IPS-18a (cell line): ENCODE results near the gene SLC39A8.

Experiments used
- H3K27ac ChIP-seq: one replicate; pipeline ENCODE4 v1.5.1; 2013; ENCODE audit warnings: low read length
- H3K27me3 ChIP-seq: one replicate; pipeline ENCODE4 v1.6.1; 2013; ENCODE audit warnings: mild to moderate bottlenecking, low read length; ENCODE audit not compliant: control insufficient read depth, insufficient read depth
- H3K36me3 ChIP-seq: one replicate; pipeline ENCODE4 v1.6.1; 2013; ENCODE audit warnings: low read depth, low read length; ENCODE audit not compliant: control insufficient read depth
- H3K4me1 ChIP-seq: one replicate; pipeline ENCODE4 v1.6.1; 2013; ENCODE audit warnings: low read depth, low read length; ENCODE audit not compliant: control insufficient read depth
- H3K4me3 ChIP-seq: one replicate; pipeline ENCODE4 v1.5.1; 2013; ENCODE audit warnings: low read length
- H3K9ac ChIP-seq: one replicate; pipeline ENCODE4 v1.6.1; 2013; ENCODE audit warnings: mild to moderate bottlenecking, low read length, moderate library complexity
- H3K9me3 ChIP-seq: one replicate; pipeline ENCODE4 v1.6.1; 2013; ENCODE audit warnings: low read depth, low read length; ENCODE audit not compliant: control insufficient read depth

SLC39A8 gene

DNA sequence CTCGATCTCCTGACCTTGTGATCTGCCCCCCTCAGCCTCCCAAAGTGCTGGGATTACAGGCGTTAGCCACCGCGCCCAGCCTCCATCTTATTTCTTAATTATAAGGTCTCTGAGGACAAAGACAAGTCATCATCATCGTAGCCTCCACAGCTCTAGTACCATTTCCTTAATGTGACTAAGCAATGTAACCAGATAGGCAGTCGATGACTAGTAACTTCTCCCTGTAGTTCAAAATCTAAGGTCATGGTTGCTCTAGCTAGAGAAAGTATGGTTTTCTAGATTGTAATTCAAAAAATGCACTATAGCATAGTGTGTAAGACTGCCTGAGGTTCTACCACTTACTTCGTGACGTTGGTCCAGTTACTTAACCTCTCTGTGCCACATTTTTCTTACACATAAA lies 6.9 kb downstream of the SLC39A8 start:
- Histone ChIP-seq H3K4me3 (no peak overlapping the region), H3K36me3 (no peaks in the 10 kb centered on the region), H3K9ac (no peak overlapping the region), H3K27me3 (peaks cover 10% of the 10 kb centered on the region), H3K4me1 (peaks cover 24% of the 10 kb centered on the region), H3K27ac (no peak overlapping the region), H3K9me3 (no peaks in the 10 kb centered on the region)

DNA sequence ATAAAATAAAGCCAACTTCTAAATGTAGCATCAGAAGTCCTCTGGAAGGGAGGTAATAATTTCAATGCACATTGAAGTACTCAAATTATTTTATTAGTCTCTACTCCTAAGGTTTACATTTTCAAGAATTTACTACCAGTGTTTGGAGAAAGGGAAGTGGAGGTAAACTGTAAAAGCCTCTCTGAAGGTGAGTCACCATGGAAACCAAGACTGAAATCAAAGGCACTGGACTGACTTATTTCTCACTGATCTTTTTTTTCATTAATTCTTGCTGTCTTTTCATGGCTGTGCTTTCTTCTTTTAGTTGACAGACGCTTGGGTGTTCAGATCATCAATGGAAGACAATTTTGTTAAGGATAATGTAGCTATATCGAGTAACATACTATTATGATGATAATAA lies 9.7 kb downstream of the SLC39A8 start:
- H3K27me3 ChIP-seq, result no peaks in the 10 kb centered on the region
- no peak overlapping the region for H3K4me3 ChIP-seq
- H3K36me3 ChIP-seq, result no peaks in the 10 kb centered on the region
- no peak overlapping the region for H3K9ac ChIP-seq
- H3K4me1 ChIP-seq, result peaks cover 2% of the 10 kb centered on the region
- H3K27ac ChIP-seq, result no peak overlapping the region
- no peaks in the 10 kb centered on the region for H3K9me3 ChIP-seq

DNA sequence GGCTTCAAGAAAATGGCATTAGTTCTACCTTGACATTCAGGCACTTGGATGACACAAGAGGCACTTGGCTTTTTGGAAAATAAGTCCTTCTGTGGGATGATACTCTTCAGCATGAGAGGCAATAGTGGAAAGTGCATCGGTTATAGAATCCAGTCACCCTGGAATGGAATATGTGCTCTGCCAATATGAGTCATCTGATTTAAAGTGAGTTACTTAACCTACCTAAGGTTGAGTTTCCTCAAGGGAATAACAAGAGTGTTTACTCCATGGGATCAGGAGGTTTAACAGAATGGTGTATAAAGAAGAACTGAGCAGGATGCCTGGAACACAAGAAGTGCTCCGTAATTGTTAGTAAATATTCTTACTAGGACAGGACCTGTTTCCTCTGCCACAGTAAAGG lies 10.7 kb downstream of the SLC39A8 start:
- no peak overlapping the region for H3K9ac ChIP-seq
- no peak overlapping the region for H3K27ac ChIP-seq
- H3K9me3 ChIP-seq, result no peaks in the 10 kb centered on the region
- H3K36me3 ChIP-seq, result no peaks in the 10 kb centered on the region
- no peaks in the 10 kb centered on the region for H3K27me3 ChIP-seq
- H3K4me1 ChIP-seq, result peaks cover 2% of the 10 kb centered on the region
- no peak overlapping the region for H3K4me3 ChIP-seq

DNA sequence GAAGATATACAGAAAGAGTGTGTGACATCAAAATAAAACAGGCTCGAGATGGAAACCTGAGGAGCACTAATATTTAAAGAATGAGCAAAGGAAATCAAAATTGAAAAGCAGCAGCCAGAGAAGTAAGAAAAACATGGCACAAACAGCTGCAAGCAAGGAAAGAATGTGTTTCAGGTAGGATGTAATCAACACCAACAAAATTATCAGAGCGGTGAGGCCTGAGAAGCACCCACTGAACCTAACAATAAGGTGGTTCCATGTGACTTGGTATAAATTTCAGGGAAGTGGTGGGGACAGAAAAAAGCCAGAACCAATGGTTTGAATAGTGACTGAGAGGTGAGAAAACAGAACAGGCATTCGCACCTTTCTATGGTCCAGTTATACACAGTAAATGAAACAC lies 11.5 kb downstream of the SLC39A8 start:
- H3K9ac ChIP-seq, result no peak overlapping the region
- H3K27me3 ChIP-seq, result no peaks in the 10 kb centered on the region
- H3K4me3 ChIP-seq, result no peak overlapping the region
- peaks cover 2% of the 10 kb centered on the region for H3K4me1 ChIP-seq
- no peaks in the 10 kb centered on the region for H3K9me3 ChIP-seq
- H3K36me3 ChIP-seq, result no peaks in the 10 kb centered on the region
- H3K27ac ChIP-seq, result no peak overlapping the region

DNA sequence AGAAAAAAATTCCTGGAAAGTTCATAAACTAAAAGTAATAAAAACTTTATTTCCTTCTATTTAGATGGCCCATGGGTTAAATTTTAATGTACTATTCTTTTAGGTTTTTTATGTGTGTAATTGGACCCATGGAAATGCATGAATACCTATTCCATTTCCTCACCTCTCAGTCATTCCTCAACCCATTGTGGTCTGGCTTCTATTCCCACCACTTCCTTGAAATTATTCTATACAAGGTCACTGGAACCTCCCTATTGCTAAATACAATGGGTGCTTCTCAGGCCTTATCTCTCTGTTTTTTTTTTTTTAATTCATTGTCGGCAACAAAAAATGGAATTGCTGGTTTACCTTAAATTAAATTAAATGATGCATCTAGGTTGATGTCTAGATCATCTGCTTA lies 17.2 kb downstream of the SLC39A8 start:
- Histone ChIP-seq H3K27ac (no peak overlapping the region), H3K36me3 (no peaks in the 10 kb centered on the region), H3K9ac (no peak overlapping the region), H3K27me3 (no peaks in the 10 kb centered on the region), H3K4me1 (peaks cover 6% of the 10 kb centered on the region), H3K4me3 (no peak overlapping the region), H3K9me3 (no peaks in the 10 kb centered on the region)

DNA sequence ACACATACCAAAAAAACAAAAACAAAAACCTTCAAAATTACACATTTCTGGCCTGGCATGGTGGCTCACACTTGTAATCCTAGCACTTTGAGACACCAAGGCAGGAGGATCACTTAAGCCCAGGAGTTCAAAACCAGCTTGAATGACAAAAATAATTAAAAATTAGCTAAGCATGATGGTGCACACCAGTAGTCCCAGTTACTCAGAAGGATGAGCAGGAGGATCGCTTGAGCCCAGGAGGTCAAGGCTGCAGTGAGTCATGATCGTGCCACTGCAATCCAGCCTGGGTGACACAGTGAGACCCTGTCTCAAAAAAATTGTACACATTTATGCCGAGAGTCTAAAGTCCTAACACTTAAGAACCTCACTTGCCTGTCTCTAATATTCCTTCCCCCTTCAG lies 18.3 kb downstream of the SLC39A8 start:
- no peaks in the 10 kb centered on the region for H3K27me3 ChIP-seq
- no peaks in the 10 kb centered on the region for H3K9me3 ChIP-seq
- no peak overlapping the region for H3K4me3 ChIP-seq
- no peak overlapping the region for H3K27ac ChIP-seq
- no peak overlapping the region for H3K9ac ChIP-seq
- H3K4me1 ChIP-seq, result peaks cover 16% of the 10 kb centered on the region
- H3K36me3 ChIP-seq, result no peaks in the 10 kb centered on the region

DNA sequence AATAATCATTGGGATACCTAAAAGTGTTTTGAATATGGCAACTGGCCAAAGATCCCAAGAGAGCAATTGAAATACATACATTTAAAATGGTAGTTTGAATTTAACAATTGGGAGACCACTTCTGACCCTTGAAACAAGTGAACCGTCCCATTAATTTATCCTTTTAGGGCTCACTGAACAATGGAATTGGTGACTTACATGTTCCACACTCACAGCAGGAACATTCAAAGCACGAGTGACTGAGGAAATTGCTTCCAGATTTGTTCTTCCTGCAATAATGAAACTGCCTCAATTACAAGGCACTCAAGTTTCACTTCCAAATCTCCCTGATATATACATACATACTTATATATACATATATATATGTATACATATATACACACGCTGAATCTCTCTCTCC lies 20.6 kb downstream of the SLC39A8 start:
- no peak overlapping the region for H3K27ac ChIP-seq
- H3K9ac ChIP-seq, result no peak overlapping the region
- no peaks in the 10 kb centered on the region for H3K36me3 ChIP-seq
- no peak overlapping the region for H3K4me3 ChIP-seq
- H3K9me3 ChIP-seq, result no peaks in the 10 kb centered on the region
- no peaks in the 10 kb centered on the region for H3K27me3 ChIP-seq
- peaks cover 24% of the 10 kb centered on the region for H3K4me1 ChIP-seq

DNA sequence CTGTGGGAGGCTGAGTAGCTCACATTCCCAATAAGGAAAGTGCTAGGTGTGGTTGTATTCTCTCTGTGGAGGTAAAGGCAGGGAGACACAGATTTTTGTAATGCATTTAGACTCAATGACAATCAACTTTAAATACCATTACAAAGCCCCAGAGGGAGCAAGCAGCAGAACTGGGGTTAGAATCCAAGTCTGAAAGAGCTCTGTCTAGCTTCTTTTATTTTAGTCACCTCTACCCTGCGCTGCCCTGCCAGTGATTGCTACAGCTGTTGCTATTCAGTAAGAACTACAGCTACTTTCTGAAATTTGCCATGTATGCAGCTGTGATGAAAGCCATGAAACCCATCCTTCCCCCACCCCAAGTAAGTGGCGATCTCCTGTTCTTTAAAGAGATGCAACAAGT lies 22.5 kb downstream of the SLC39A8 start:
- Histone ChIP-seq H3K36me3 (no peaks in the 10 kb centered on the region), H3K4me1 (peaks cover 36% of the 10 kb centered on the region), H3K9me3 (no peaks in the 10 kb centered on the region), H3K27me3 (no peaks in the 10 kb centered on the region), H3K4me3 (no peak overlapping the region), H3K9ac (no peak overlapping the region), H3K27ac (no peak overlapping the region)

DNA sequence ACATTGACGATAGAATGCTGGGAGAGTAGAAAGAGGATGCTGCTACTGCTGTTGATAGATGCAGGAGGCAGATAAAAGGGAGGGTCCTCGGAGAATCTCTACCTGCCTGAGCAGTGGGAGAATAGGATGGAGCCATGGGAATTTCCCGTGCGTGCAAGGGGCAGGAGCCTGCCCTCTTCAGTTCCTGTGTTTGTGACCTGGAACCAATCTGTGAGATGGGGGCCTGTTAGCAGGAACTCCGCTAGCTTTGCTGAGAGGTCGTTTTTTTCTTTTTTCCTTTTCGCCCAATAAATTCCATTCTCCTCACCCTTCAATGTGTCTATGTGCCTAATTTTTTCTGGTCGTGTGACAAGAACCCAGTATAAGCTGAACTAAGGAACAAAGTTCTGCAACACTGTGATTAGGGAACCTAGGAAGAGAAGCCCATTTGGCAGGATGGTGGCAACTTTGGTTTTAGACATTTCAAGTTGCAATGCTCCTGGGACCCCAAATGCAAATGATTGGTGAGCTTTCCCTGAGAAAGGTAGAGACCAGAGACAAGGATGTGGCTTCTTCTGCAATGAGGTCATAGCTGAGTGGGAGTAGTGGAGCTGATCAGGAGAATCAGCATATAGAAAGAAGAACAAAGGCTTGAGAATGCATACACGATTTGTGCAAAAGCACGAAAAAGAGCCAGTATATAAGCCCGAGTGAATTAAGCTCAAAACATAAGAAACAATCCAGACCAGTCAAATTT lies 23.9 kb downstream of the SLC39A8 start:
- Histone ChIP-seq H3K27ac (no peak overlapping the region), H3K4me1 (peaks cover 36% of the 10 kb centered on the region), H3K9ac (no peak overlapping the region), H3K4me3 (no peak overlapping the region), H3K27me3 (no peaks in the 10 kb centered on the region), H3K9me3 (no peaks in the 10 kb centered on the region), H3K36me3 (no peaks in the 10 kb centered on the region)

DNA sequence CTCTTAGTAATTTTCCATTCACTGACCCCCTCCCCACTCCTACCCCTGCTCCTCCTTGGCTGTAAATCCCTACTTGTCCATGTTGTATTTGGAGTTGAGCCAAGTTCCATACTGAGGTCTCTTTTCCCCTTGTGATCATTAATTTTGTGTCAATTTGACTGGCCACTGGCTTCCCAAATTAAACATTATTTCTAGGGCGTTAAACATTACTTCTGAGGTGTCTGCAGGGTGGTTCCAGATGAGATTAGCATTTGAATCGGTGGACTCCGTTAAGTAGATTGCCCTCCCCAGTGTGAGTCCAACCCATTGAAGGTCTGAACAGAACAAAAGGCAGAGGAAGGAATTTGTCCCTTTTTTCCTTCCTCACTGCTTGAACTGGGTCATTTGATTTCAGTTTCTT lies 25.7 kb downstream of the SLC39A8 start:
- Histone ChIP-seq H3K9ac (no peak overlapping the region), H3K9me3 (no peaks in the 10 kb centered on the region), H3K27ac (peak overlapping the region; percentile 25), H3K36me3 (no peaks in the 10 kb centered on the region), H3K4me3 (peak overlapping the region; percentile 17), H3K27me3 (no peaks in the 10 kb centered on the region), H3K4me1 (peaks cover 36% of the 10 kb centered on the region)

DNA sequence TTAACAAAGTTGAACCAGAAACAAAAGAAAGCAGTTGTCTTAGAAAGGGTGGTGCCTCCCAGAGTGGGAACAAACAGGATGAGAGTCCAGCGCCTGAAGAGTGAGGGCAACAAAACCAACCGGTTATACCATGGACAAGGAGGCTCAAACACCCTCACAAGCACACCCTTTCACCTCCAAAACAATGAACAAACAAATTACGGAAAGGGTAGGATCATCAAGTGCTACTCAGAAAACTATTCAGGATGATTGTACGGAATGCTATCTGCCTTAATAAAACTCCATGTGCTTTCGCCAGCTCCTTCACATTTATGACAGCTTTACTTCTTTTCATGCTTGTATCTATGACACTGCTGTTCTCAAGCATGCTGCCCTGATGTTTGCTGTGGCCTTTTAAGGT lies 26.8 kb downstream of the SLC39A8 start:
- Histone ChIP-seq H3K9ac (no peak overlapping the region), H3K36me3 (no peaks in the 10 kb centered on the region), H3K4me1 (peaks cover 35% of the 10 kb centered on the region), H3K27me3 (no peaks in the 10 kb centered on the region), H3K4me3 (no peak overlapping the region), H3K27ac (no peak overlapping the region), H3K9me3 (no peaks in the 10 kb centered on the region)

DNA sequence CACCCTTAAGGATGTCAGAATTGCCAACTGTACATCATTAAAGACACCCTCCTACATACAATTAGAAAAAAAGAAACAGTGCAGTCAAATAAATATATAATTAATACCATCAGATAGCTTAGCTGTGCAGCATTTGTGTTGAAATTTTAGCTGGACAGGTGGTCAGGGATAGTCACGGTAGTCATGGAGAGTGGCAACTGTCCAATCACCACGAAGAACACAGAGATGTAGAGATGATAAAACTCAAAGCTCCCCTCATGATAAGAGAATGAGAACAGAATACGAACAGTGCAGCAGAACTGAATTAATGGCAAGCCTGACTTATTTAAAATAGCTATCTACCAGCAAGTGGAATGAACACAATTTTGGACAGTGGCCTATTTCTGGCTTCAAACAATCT lies 27.2 kb downstream of the SLC39A8 start:
- H3K4me1 ChIP-seq, result peaks cover 30% of the 10 kb centered on the region
- no peak overlapping the region for H3K27ac ChIP-seq
- H3K4me3 ChIP-seq, result no peak overlapping the region
- no peaks in the 10 kb centered on the region for H3K27me3 ChIP-seq
- no peaks in the 10 kb centered on the region for H3K9me3 ChIP-seq
- no peak overlapping the region for H3K9ac ChIP-seq
- H3K36me3 ChIP-seq, result no peaks in the 10 kb centered on the region
